ENCODE results near the gene RFTN1. TPM values are rescaled to one million over a fixed set of nuclear protein-coding genes. Genes with fewer than 3 reads are reported as not detected.

The RFTN1 gene
- total and polyA plus RNA-seq, 7 experiments from 2014 or later = 44.8 to 68.8 (median 53.2) TPM

- no peak overlapping the region for H3K27ac ChIP-seq (ENCODE audit: low read depth, low read length)
- Mint-ChIP-seq H3K27me3 (no peaks in the 10 kb centered on the region), H3K36me3 (peaks cover 1 to 61% (median 31%) of the 10 kb centered on the region in 5 donors), H3K4me1 (peaks cover 43 to 89% (median 87%) of the 10 kb centered on the region in 7 donors), H3K4me3 (peak overlapping the region in 6 of 10 donors; percentile 18 to 85 (median 48)), H3K9me3 (peaks cover 0 to 1% (median 0%) of the 10 kb centered on the region in 11 donors), H3K27ac (peak overlapping the region; percentile 21 to 91 (median 83))
- H3K27me3 ChIP-seq (ENCODE audit: control insufficient read depth in 2 of 2, insufficient read depth in 2 of 2, low read length in 2 of 2) = no peaks in the 10 kb centered on the region
- ChIA-PET POLR2A (interaction anchor here (0.8 to 1.0 kb wide), 2 partner anchors 140 to 143 kb away, joined by 3 read pairs; no protein-coding TSS in a partner anchor), CTCF (no interaction called here)
- H3K4me3 ChIP-seq (ENCODE audit: low read length) = no peak overlapping the region
- intact Hi-C loops (cut with micrococcal nuclease) = loop anchor here (5.0 to 10.0 kb wide), 2 partner anchors 35 to 768 kb away; partner anchors contain the start of genes BTD (in 1 of the 2) and HACL1 (in 1 of the 2)
- peaks cover 12 to 46% of the 10 kb centered on the region in 2 donors for H3K4me1 ChIP-seq (ENCODE audit: control insufficient read depth in 2 of 2, insufficient read depth in 2 of 2, low read length in 2 of 2)
- DNase-seq = no peak
- peak; percentile 10 for ATAC-seq
- H3K36me3 ChIP-seq (ENCODE audit: control insufficient read depth in 2 of 3, insufficient read depth in 3 of 3, low read length in 3 of 3) = peaks cover 0 to 27% (median 0%) of the 10 kb centered on the region in 3 experiments
- no peaks in the 10 kb centered on the region for H3K9me3 ChIP-seq (ENCODE audit: control insufficient read depth in 2 of 3, low read length in 3 of 3)
Observed at GRCh38 chr3:16372362-16373292, 140.9 kb downstream of the RFTN1 start.

- no peak overlapping the region for H3K27ac ChIP-seq (ENCODE audit: low read depth, low read length)
- H3K36me3 Mint-ChIP-seq = peaks cover 5 to 63% (median 32%) of the 10 kb centered on the region in 5 donors
- H3K27me3 Mint-ChIP-seq = no peaks in the 10 kb centered on the region
- peak overlapping the region; percentile 34 to 91 (median 82) for H3K27ac Mint-ChIP-seq
- ChIA-PET CTCF (interaction anchor here (0.7 to 1.3 kb wide), 2 partner anchors 85 to 163 kb away, joined by 3 read pairs; no protein-coding TSS in a partner anchor), POLR2A (interaction anchor here (1.0 kb wide), 1 partner anchor 141 kb away, joined by 4 read pairs; no protein-coding TSS in a partner anchor)
- H3K9me3 ChIP-seq (ENCODE audit: control insufficient read depth in 2 of 3, low read length in 3 of 3) = no peaks in the 10 kb centered on the region
- peaks cover 0 to 32% (median 0%) of the 10 kb centered on the region in 3 experiments for H3K36me3 ChIP-seq (ENCODE audit: control insufficient read depth in 2 of 3, insufficient read depth in 3 of 3, low read length in 3 of 3)
- H3K4me1 Mint-ChIP-seq = peaks cover 33 to 86% (median 80%) of the 10 kb centered on the region in 7 donors
- DNase-seq (no peak), ATAC-seq (no peak)
- no peak overlapping the region for H3K4me3 ChIP-seq (ENCODE audit: low read length)
- peak overlapping the region in 6 of 10 donors; percentile 4 to 49 (median 20) for H3K4me3 Mint-ChIP-seq
- H3K27me3 ChIP-seq (ENCODE audit: control insufficient read depth in 2 of 2, insufficient read depth in 2 of 2, low read length in 2 of 2) = no peaks in the 10 kb centered on the region
- intact Hi-C loops (cut with micrococcal nuclease) = loop anchor here (5.0 to 10.0 kb wide), 2 partner anchors 34 to 766 kb away; partner anchors contain the start of genes BTD (in 1 of the 2) and HACL1 (in 1 of the 2)
- peaks cover 0 to 1% (median 0%) of the 10 kb centered on the region in 11 donors for H3K9me3 Mint-ChIP-seq
- H3K4me1 ChIP-seq (ENCODE audit: control insufficient read depth in 2 of 2, insufficient read depth in 2 of 2, low read length in 2 of 2) = peaks cover 0 to 33% of the 10 kb centered on the region in 2 donors
Observed at GRCh38 chr3:16370872-16371740, 142.4 kb downstream of the RFTN1 start.

- intact Hi-C loops (cut with micrococcal nuclease) = loop anchor here (5.0 to 10.0 kb wide), 2 partner anchors 33 to 766 kb away; partner anchors contain the start of genes BTD (in 1 of the 2) and HACL1 (in 1 of the 2)
- ChIA-PET POLR2A (interaction anchor here (1.0 kb wide), 1 partner anchor 142 kb away, joined by 4 read pairs; no protein-coding TSS in a partner anchor), CTCF (interaction anchor here (0.7 to 1.3 kb wide), 2 partner anchors 84 to 164 kb away, joined by 3 read pairs; no protein-coding TSS in a partner anchor)
- H3K27me3 ChIP-seq (ENCODE audit: control insufficient read depth in 2 of 2, insufficient read depth in 2 of 2, low read length in 2 of 2) = no peaks in the 10 kb centered on the region
- H3K4me3 ChIP-seq (ENCODE audit: low read length) = no peak overlapping the region
- H3K27me3 Mint-ChIP-seq = no peaks in the 10 kb centered on the region
- DNase-seq (no peak), ATAC-seq (no peak)
- peak overlapping the region; percentile 7 to 91 (median 74) for H3K27ac Mint-ChIP-seq
- peaks cover 33 to 86% (median 79%) of the 10 kb centered on the region in 7 donors for H3K4me1 Mint-ChIP-seq
- H3K36me3 ChIP-seq (ENCODE audit: control insufficient read depth in 2 of 3, insufficient read depth in 3 of 3, low read length in 3 of 3) = peaks cover 0 to 32% (median 0%) of the 10 kb centered on the region in 3 experiments
- H3K9me3 ChIP-seq (ENCODE audit: control insufficient read depth in 2 of 3, low read length in 3 of 3) = no peaks in the 10 kb centered on the region
- no peak overlapping the region for H3K27ac ChIP-seq (ENCODE audit: low read depth, low read length)
- peaks cover 8 to 68% (median 37%) of the 10 kb centered on the region in 5 donors for H3K36me3 Mint-ChIP-seq
- H3K4me3 Mint-ChIP-seq = peak overlapping the region in 1 of 10 donors; percentile 48
- H3K9me3 Mint-ChIP-seq = no peaks in the 10 kb centered on the region
- H3K4me1 ChIP-seq (ENCODE audit: control insufficient read depth in 2 of 2, insufficient read depth in 2 of 2, low read length in 2 of 2) = peaks cover 0 to 26% of the 10 kb centered on the region in 2 donors
Observed at GRCh38 chr3:16370503-16370871, 143.0 kb downstream of the RFTN1 start.

- no peak for DNase-seq
- Mint-ChIP-seq H3K4me1 (peaks cover 28 to 83% (median 76%) of the 10 kb centered on the region in 7 donors), H3K27me3 (no peaks in the 10 kb centered on the region), H3K36me3 (peaks cover 9 to 68% (median 39%) of the 10 kb centered on the region in 5 donors), H3K27ac (peak overlapping the region in 5 of 9 donors; percentile 3 to 82 (median 36)), H3K4me3 (peak overlapping the region in 1 of 10 donors; percentile 48), H3K9me3 (no peaks in the 10 kb centered on the region)
- no peak for ATAC-seq
- Histone ChIP-seq H3K9me3 (ENCODE audit: control insufficient read depth in 2 of 3, low read length in 3 of 3) (no peaks in the 10 kb centered on the region), H3K36me3 (ENCODE audit: control insufficient read depth in 2 of 3, insufficient read depth in 3 of 3, low read length in 3 of 3) (peaks cover 0 to 33% (median 0%) of the 10 kb centered on the region in 3 experiments), H3K27ac (ENCODE audit: low read depth, low read length) (no peak overlapping the region), H3K4me1 (ENCODE audit: control insufficient read depth in 2 of 2, insufficient read depth in 2 of 2, low read length in 2 of 2) (peaks cover 0 to 20% of the 10 kb centered on the region in 2 donors), H3K4me3 (ENCODE audit: low read length) (no peak overlapping the region), H3K27me3 (ENCODE audit: control insufficient read depth in 2 of 2, insufficient read depth in 2 of 2, low read length in 2 of 2) (no peaks in the 10 kb centered on the region)
- ChIA-PET CTCF (interaction anchor here (1.3 kb wide), 1 partner anchor 84 kb away, joined by 3 read pairs; no protein-coding TSS in a partner anchor), POLR2A (interaction anchor here (1.0 kb wide), 1 partner anchor 142 kb away, joined by 4 read pairs; no protein-coding TSS in a partner anchor)
- intact Hi-C loops (cut with micrococcal nuclease) = loop anchor here (5.0 to 10.0 kb wide), 2 partner anchors 33 to 765 kb away; partner anchors contain the start of genes BTD (in 1 of the 2) and HACL1 (in 1 of the 2)
Observed at GRCh38 chr3:16369885-16370284, 143.6 kb downstream of the RFTN1 start.

GRCh38 chr3:16369276-16369675 is 144.2 kb downstream of the RFTN1 start:
- Mint-ChIP-seq H3K36me3 (peaks cover 9 to 72% (median 43%) of the 10 kb centered on the region in 5 donors), H3K27me3 (no peaks in the 10 kb centered on the region), H3K9me3 (no peaks in the 10 kb centered on the region), H3K4me1 (peaks cover 27 to 83% (median 73%) of the 10 kb centered on the region in 7 donors), H3K4me3 (no peak overlapping the region), H3K27ac (peak overlapping the region in 4 of 9 donors; percentile 23 to 82 (median 52))
- no peak for DNase-seq
- no peak overlapping the region for H3K4me3 ChIP-seq (ENCODE audit: low read length)
- no peaks in the 10 kb centered on the region for H3K27me3 ChIP-seq (ENCODE audit: control insufficient read depth in 2 of 2, insufficient read depth in 2 of 2, low read length in 2 of 2)
- POLR2A ChIA-PET = interaction anchor here (0.8 kb wide), 1 partner anchor 9 kb away, joined by 3 read pairs; no protein-coding TSS in a partner anchor
- intact Hi-C loops (cut with micrococcal nuclease) = no loop called here
- peaks cover 0 to 39% (median 0%) of the 10 kb centered on the region in 3 experiments for H3K36me3 ChIP-seq (ENCODE audit: control insufficient read depth in 2 of 3, insufficient read depth in 3 of 3, low read length in 3 of 3)
- CTCF ChIA-PET = no interaction called here
- peaks cover 0 to 14% of the 10 kb centered on the region in 2 donors for H3K4me1 ChIP-seq (ENCODE audit: control insufficient read depth in 2 of 2, insufficient read depth in 2 of 2, low read length in 2 of 2)
- no peaks in the 10 kb centered on the region for H3K9me3 ChIP-seq (ENCODE audit: control insufficient read depth in 2 of 3, low read length in 3 of 3)
- no peak for ATAC-seq
- H3K27ac ChIP-seq (ENCODE audit: low read depth, low read length) = no peak overlapping the region

Measured in naive thymus-derived CD4-positive, alpha-beta T cell (primary cell).